ENCODE data around the gene ESRRB.

DNA sequence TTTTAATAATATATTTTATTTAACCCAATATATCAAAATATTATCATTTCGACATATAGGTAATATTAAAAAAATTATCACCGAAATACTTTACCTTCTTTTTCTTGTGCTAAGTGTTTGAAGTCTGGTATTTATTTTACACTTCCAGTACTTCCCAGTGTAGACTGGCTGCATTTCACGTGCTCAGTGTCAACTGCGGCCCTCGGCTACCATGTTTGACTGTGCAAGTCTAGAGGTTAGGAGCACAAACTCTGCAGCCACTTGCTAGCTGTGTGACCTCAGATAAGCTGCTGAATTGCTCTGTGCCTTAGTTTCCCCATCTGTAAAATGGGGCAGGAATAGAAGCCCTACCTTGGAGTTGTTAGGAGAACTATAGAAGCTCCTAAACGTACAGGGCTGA, 42.3 kb upstream of the ESRRB start:
- no peak for TF ChIP-seq CTCF (conservative IDR thresholded peaks at IDR 0.05; ENCODE audit: low read length)
- no peak for TF ChIP-seq EZH2phosphoT487 (IDR thresholded peaks at IDR 0.05; ENCODE audit: borderline replicate concordance, low read depth, low read length)
